ENCODE results near the gene TIAM2.
"Not testable (repeated sequence)": the region's sequence is repeated elsewhere in the genome, so short reads cannot be mapped to it uniquely, and the experiment has no call there.

TIAM2 gene

DNA sequence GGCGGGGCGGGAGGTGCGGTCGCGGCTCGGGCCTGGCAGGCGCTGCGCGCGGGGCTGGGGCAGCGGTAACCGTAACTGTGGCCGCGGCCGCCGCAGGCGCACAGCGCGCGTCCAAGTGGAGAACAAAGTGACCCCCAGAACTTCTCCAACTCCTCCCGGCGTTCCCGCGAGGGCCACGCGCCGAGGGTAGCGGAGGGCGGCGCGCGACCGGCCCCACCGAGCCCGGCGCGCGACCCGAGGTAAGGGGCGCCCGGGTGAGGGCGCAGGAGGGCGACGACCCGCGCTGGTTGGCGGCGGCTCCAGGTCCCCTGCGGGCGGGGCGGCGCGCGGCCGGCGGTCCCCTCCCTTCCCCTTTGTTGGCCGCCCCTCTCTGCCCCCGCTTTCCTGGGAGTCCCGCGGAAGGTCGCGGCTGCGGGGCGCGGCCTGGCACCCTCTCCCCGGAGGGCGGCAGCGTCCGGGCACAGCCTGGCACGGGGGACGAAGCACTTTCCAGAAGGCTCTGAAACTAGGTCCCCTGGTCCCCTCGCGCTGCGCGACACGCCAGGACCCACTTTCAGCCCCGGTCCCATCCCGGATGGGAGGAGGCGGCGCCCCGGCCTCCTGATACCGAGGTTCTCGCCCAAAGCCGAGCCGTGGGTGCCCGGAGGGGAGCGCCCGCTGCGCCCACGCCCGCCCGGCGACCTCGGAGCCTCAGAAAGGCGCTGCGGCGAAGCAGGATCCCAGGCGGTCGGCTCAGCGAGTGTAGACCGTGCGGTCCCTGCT, at the start of gene TIAM2:
TSS of gene TIAM2 (plus strand) at position 62 of the 762 bp plus-strand sequence. CDS start 133,909 bp downstream, outside the sequence.
- DNase-seq (ENCODE audit: low read depth) = no peak

DNA sequence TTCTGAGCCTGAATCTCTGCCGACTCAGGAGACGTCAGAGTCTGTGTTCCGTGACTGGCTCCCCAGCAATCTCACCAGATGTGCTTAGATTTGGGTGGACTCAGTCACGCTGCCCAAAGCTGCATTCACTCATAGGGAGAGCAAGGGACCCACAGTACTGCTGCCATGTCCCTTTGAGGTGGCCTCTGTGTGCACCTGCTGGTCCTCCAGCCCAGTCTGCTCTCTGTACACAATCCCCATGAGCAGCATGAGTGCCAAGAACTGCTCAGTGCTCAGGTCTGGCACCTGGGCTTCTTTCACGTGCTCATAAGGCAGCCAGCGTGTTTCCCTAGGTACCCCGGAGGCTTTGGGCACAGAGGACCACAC, 44.2 kb upstream of the TIAM2 start:
- DNase-seq (ENCODE audit: low read depth) = no peak

DNA sequence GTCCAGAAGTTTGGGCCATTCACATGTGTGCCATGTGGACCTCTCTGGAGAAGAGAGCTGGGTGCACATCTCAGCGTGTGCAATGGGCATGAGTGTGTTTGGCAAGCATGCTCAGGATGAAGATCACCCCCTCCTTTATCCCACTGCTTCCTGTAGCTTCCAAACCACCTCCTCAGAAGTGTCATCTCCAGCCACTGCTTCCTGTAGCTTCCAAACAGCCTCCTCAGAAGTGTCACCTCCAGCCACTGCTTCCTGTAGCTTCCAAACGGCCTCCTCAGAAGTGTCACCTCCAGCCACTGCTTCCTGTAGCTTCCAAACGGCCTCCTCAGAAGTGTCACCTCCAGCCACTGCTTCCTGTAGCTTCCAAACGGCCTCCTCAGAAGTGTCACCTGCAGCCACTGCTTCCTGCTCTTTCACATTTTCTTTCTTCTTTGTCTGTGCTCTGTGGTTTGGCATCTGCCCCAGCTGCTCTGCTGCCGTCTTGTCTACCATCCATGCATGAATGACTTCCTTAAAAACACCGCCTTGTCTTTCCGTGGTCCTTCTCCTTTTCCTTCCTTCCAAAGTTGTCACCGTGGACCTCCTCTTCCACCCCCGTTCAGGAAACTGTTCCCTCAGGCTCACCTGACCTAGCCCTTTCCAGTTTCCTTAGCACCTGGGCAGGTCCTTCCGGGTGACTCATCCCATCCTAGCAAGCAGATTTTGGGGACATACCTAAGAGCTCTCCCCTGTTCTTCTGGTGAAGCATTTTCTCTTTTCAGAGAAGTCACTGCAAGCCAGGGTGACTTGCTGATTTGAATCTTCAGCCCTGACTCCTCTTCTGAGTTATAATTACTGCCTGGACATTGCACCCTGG, 43.5 kb upstream of the TIAM2 start:
- DNase-seq (ENCODE audit: low read depth) = no peak

DNA sequence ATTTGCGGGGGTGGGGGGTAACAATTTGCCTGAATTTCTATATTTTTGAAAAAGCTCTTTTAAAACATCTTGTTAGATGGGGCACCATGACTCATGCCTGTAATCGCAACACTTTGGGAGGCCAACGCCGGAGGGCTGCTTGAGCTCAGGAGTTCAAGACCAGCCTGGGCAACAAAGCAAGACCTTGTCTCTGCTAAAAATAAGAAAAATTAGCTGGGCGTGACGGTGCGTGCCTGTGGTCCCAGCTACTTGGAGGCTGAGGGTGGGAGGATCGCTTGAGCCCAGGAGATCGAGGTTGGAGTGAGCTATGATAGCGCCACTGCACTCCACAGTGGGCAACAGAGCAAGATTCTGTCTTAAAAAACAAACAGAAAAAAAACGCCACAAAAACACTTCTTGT, 41.5 kb upstream of the TIAM2 start:
- DNase-seq (ENCODE audit: low read depth) = no peak

DNA sequence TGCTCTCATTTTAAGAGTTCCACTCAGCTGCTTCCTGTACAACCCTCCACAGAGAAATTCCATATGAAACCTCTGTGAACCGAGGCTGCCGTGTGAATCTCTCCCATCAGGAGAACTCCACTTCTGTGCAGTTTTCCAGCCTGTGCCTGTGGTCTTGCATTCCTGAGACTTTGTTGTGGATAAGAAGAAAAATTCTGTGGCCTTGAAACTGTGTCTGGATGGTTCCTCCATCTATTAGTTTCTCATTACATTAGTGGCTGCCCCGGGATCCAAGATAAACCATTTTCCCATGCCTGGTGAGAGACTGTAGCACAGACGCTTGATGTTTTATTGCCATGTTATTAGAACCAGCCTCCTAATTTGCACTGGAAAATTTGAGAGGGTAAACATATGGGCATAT, 40.8 kb upstream of the TIAM2 start:
- DNase-seq (ENCODE audit: low read depth) = peak; percentile 79

DNA sequence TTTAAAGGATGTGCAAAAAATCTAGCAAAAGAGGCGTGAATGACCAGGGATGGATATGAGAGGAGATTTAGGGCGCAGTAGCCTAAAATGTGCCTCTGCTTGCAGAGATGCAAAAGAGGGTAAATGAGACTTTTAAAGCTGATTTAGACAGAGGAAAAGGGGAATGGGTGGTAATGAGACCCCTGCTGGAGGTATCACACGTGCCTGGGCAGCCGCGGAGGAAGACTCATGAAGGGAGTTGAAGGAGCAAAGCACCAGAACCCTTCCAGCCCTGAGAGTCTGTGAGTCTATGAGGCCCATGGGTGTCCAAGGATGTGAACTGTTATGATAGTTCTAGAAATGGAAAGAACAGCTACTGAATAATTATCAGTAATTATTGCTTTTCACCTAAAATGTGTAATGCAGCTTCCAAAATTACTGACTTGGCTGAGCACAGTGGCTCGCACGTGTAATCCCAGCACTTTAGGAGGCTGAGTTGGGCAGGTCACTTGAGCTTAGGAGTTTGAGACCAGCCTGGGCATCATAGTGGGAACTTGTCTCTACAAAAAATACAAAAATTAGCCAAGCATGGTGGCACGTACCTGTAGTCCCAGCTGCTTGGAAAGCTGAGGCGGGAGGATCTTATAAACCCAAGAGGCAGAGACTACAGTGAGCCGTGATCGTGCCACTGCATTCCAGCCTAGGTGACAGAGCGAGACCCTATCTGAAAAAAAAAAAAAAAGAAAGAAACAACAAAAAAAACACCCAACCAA, 38.2 kb upstream of the TIAM2 start:
- DNase-seq (ENCODE audit: low read depth) = no peak

DNA sequence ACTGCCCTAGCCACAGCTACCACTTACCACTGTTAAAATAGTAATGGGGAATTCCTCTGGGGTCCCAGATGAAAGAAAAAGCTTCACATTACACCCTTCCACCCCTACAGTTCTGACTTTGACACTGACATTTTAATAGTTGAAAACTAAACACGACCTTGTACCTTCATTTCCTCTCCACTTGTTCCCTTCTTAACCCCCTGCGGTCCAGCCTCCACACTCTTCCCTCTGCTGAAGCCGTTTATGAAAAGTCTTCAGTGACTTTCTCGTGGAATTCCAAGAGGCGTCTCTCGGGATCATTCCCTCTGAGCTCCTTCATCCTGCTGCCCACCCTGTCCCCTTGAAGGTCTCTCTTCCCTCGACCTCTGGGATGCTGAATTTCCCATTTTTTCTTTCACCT, 36.6 kb upstream of the TIAM2 start:
- DNase-seq (ENCODE audit: low read depth) = no peak

DNA sequence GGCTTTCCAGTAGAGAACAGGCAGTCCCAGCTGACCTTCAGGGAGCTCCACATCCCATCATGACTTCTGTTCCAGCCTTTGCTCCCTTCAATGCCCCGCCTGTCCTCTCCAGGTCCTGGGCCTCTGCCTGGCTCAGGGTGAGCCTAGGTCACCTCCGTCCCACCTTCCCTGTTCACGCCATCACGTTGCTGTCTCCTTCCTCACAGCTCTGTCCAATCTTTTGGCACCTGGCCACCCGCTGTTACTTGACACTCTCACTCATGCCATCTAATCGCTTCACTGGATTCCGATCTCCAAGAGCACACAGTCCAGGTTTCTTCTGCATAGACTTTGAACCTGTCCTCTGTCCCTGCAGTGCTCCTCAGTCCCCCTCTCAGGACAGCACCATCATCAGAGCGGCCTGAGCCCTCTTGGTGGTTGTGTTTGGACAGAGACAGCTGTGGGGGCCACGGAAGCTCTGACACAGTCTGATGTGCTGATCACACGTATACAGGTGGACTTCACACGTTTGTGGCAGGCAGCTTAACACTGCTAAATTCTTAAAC, 34.7 kb upstream of the TIAM2 start:
- no peak for DNase-seq (ENCODE audit: low read depth)

DNA sequence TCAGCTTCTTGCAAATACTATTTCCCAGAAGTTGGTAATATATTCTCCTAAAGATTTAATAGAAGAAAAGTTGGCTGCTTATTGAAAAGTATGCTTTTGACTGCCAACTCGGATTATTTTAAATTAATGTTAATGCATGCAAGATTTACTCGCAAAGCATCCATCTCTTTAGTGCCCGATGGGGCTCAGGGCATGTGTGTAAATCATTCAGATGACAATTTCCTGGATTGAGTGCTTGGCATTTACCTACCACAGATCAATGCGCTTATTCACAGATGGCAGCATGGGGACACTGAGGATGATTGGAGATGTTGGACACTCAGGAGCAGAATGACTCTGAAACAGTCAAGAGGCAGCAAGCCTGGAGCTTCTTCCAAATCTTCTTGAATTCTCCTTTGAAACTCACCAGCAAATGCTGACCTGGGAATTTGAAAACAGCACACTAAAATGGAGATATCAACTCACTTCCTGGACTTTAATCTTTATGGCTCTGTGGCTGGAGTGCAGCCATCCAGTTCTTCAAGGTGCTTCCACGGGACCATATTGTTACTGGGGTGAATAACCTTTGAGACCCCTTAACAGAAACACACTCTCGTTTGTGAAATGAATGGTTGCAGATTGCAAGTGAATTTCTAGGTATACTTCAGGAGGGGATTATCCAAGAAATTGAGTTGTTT, 34.1 kb upstream of the TIAM2 start:
- DNase-seq (ENCODE audit: low read depth) = no peak

DNA sequence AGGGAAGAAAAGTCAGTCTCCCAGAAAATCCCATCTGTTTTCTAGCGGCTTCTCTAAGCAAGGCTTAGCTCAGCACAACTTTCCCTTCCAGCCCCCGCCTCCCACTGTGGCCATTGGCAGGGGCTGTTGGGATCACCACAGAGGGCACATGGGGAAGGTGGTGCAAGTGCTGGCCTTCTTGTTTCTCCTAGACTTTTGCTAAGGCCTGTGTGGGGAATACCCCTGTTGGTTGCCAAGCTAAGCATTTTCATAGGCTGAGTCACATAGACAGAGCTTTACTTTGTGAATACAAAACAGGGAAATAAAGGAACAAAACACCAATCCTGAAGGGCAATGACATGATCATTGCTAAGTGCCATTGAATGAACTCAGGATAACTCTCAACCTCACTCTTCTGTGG, 32.4 kb upstream of the TIAM2 start:
- peak; percentile 84 for DNase-seq (ENCODE audit: low read depth)

DNA sequence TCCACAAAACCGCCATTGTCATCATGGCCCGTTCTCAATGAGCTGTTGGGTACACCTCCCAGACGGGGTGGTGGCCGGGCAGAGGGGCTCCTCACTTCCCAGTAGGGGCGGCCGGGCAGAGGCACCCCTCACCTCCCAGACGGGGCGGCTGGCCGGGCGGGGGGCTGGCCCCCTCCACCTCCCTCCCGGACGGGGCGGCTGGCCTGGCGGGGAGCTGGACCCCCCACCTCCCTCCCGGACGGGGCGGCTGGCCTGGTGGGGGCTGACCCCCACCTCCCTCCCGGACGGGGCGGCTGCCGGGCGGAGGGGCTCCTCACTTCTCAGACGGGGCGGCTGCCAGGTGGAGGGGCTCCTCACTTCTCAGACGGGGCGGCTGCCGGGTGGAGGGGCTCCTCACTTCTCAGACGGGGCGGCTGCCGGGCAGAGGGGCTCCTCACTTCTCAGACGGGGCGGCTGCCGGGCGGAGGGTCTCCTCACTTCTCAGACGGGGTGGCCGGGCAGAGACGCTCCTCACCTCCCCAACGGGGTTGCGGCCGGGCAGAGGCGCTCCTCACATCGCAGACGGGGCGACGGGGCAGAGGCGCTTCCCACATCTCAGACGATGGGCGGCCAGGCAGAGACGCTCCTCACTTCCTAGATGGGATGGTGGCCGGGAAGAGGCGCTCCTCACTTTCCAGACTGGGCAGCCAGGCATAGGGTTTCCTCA, 28.9 kb upstream of the TIAM2 start:
- DNase-seq (ENCODE audit: low read depth) = not testable (repeated sequence)

DNA sequence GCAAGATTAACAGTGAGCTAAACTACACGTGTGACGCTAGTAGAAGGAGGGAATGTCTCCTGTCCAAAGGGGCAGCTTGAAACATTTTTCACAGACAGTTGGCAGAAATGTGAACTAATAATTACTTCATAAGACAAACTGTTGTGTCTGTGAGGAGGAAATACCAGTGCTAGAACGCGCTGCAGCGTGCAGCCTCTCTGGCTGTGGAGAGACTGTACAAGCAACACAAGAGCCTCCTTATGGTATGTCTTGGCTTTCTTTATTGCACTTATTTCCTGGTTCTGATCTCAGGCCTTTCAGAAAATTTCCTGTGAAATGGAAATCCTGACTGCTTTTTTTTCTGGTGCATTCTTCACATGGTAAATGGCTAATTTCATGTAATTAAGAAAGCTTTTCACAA, 25.3 kb upstream of the TIAM2 start:
- DNase-seq (ENCODE audit: low read depth) = peak; percentile 66

DNA sequence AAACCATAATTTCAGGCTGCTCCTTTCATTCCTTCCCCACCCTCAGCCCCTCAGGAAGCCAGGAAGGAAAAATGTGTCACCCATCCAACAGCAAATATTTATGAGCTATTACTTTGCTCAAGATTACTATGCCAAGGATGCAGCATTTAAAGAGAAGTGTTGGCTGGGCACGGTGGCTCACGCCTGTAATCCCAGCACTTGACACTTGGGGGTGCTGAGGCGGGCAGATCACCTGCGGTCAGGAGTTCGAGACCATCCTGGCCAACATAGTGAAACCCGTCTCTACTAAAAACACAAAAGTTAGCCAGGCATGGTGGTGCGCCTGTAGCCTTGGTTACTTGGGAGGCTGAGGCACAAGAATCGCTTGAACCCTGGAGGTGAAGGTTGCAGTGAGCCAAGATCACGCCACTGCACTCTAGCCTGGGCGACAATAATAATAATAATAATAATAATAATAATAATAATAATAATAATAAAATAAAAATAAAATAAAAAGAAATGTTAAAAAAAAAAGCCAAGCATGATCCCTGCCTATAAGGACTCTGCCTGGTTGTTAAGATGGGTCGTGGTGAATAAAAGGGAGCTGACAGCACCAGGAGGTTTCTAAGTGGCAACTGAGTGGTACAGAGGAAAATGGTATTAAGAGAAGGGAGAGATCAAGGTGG, 20.5 kb upstream of the TIAM2 start:
- no peak for DNase-seq (ENCODE audit: low read depth)

DNA sequence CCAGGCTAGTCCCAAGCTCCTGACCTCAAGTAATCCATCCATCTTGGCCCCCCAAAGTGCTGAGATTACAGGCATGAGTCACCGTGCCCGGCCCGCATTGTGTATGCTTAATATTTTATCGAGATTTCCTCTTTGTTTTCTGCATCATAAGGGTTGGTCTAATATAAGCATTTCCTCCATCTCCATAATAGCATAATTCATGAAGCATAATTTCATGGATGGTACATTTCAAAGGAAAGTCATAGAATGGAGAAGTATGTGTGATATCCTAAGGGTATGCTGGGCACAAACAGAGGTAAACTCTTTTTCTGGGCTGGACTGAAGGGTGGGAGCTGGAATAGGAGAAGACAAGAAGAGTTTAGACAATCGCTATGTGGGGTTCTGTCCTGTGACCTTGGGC, 17.5 kb upstream of the TIAM2 start:
- no peak for DNase-seq (ENCODE audit: low read depth)

DNA sequence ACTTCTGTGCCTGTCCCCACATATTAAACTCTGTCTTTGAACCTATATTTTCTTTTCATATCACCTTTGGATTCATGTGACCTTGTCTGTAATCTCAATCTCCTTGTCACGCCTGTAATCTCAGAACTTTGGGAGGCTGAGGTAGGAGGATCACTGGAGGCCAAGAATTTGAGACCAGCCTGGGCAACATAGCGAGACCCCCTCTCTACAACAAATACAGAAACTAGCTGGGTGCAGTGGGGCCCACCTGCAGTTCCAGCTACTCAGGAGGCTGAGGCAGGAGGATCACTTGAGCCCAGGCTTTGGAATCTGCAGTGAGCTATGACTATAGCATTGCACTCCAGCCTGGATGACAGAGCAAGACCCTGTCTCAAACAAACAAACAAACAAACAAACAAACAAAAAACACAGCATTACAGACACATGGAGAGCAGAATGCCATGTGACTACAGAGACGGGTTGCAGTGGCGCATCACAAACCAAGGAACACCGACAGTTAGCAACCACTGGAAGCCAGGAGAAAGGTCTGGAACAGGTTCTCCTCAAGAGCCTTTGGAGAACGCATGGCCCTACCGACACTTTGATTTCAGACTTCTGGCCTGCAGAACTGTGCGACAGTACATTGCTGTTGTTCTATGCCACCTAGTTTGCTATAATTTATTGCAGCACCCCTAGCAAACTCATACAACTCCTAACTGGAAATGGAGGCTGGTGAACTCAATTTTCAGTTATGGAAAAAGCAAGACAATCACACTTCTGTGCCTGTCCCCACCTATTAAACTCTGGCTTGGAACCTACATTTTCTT, 14.6 kb upstream of the TIAM2 start:
- DNase-seq (ENCODE audit: low read depth) = no peak

DNA sequence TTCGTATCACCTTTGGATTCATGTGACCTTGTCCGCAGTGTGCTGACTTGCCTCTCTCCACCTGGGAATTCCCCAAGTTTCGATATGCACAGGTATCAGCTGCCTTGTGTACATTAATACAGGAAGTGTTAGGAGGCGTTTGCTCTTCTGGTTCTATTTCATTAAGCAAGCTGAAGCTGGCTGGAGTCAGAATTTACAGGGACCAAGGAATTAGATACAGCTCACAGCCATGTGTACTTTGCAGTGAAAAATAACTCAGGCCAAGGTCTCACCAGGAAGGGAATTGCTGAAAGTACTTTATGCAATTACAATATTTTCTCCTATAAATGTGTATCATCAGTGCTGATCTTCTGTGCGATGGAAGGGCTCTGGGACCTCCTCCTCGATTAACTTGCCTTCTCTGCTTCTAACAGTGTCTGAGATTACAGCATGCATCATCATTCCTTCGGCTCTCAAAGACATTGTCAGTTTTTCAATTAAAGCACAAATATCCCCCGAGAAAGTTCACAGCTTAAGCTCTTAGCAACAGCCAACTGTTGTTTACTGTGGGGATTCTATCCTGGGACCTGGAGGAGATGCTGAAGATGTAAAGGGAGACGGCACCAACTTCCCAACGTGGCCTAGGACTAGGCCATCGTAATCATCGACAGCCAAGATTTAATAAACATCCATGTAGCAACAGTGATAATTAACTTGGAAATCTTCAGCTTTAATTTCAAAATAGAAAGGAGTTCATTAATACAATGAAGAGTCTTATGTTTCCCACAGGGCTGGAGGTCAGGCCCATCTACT, 13.8 kb upstream of the TIAM2 start:
- no peak for DNase-seq (ENCODE audit: low read depth)

DNA sequence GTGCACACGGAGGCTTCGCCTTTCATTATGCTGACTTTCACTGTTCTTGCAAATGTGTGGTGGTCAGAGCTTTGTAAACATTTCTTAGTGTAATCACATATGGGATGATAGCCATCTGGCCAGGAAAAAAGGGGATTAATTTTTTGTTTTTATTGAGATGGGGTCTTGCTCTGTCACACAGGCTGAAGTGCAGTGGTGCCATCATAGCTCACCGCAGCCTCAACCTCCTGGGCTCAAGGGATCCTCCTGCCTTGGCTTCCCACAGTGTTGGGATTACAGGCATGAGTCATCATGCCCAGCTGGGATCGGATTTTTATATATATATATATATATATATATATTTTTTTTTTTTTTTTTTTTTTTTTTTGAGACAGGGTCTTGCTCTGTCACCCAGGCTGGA, 11.0 kb upstream of the TIAM2 start:
- DNase-seq (ENCODE audit: low read depth) = no peak

DNA sequence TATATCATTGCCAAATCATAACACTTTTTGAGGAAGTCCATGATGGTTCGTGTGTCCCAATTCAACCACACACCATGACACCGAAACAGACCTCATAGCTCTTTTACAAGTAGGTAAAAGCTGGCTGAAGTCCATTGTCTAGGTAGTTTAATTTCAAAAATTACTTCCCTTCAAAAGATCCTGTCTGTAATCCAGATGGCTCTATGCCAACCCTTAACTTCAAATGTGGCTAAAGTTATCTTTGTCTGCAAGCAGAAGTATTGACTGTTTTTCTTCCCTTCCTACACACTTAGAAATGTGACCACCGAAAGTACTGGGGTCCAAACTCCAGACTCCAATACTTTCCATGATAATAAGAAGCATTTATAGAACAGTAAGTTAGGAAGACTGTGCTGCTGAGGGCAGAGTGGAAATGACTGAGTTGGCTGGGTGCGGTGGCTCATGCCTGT, 8.3 kb upstream of the TIAM2 start:
- DNase-seq (ENCODE audit: low read depth) = peak; percentile 47

DNA sequence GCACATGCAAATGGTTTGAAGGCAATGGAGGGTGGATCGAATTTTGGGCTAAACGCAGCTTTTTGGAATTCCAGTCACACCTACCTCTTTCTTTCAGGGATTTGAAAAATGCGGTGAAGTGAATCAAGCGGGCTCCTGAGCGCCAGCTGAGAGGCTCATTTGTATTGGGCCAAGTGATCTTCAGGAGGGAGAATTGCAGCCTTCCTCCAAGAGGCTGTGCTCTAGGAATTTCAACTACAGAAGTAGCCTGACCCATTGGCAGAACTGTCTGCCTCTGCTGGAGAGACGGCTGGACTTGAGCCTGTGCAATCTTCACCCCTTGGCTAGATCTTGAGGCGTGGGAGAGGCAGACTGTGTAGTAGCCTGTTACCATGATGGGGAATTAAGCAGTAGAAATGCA, 5.7 kb upstream of the TIAM2 start:
- DNase-seq (ENCODE audit: low read depth) = no peak

All from amniotic epithelial cell (primary cell).